SK-N-DZ (cell line): ENCODE measurements around the gene NFKBIB.
"Not testable (repeated sequence)": the region's sequence is repeated elsewhere in the genome, so short reads cannot be mapped to it uniquely, and the experiment has no call there.

Source experiments
- DNase-seq: peaks from one replicate; pipeline ENCODE4 v3.0.0-alpha.2; 2015; ENCODE audit warnings: low spot score

Gene NFKBIB

GRCh38 chr19:38928391-38929001 lies 28.7 kb downstream of the NFKBIB start:
- DNase-seq = no peak

DNA sequence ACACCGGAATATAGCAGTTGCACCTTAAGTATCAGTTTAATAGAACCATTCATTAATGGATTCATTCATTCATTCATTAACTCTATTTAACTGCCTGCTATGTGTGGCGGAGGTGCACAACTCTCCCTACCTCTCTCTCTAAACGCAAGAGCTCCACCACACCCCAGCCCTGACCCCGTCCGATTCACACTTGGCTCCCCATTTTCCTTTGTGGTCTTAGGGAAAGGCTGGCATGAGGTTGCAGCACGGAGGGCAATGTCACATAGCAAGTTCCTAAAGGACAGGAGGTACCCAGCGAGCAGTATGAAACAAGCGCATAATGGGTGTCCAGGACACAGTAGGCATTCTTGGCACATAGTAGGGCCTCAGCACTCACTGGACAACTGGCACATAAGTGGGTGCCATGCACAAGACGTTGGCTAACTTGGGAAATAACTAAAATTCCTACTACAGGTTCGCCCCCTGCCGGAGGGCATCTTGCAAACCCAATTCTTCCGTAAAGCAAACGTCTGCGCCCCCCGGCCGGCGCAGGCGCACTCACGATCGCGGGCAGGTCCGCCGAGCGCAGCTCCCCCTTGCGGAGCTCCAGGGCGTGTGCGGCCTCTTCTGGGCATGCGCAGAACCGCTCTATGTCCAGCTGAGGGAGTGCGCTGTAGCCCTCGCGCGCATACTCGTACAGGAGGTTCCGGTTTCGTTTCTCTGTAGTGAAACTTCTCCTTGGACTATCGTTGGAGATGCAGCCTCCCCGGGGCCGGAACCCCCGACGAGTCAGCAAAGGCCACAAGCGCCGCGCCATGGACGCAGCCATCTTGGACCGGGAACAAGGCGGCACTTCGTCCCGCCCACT lies 30.4 kb downstream of the NFKBIB start, which contains the start of gene SARS2:
Gene SARS2 (minus strand): TSS at position 835 of the 847 bp plus-strand sequence. CDS start 27 bp downstream, at position 808.
- DNase-seq = peak; percentile 94

DNA sequence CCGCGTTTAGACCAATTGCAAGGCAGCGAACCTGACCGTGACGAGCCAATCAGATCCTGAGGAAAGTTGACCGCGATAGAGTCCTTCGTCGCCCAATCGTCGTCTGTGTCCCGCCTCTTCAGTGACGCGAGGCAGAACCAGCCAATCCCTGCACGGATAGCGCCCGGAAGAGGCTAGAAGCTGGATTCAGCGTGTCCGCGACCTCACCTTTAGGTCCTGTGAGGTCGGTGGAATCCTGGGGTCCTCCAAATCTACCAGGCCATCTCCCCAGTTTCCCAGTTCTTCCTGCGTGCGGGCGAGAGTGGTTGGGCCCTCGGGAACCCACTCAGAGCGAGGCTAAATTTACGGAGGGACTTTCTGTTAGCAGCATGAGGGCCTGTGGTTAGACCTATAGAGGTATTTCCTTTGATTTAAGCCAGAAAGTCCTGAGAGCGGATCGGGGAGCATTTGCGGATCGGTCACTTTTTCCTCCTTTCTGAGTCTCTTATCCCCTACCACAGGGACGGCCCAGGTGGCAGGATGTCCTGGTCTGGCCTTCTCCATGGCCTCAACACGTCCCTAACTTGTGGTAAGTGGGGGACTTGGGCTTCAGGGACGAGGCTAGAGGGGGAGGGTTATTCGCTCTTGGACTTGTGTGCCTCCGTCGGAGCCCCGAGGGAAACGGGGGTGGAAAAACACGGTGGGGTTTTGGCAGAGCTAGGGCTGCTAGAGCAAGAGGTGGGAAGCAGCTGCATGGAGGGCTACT lies 31.2 kb downstream of the NFKBIB start, which contains the start of gene MRPS12:
Gene MRPS12 (plus strand): TSS at position 169 of the 745 bp plus-strand sequence. CDS start 351 bp downstream, at position 520.
- peak; percentile 99 for DNase-seq

GRCh38 chr19:38931521-38931793 lies 31.7 kb downstream of the NFKBIB start:
- no peak for DNase-seq

- peak; percentile 50 for DNase-seq
Observed at GRCh38 chr19:38932425-38933179, 32.8 kb downstream of the NFKBIB start.

- DNase-seq = no peak
Observed at GRCh38 chr19:38933544-38933943, 33.8 kb downstream of the NFKBIB start.

DNA sequence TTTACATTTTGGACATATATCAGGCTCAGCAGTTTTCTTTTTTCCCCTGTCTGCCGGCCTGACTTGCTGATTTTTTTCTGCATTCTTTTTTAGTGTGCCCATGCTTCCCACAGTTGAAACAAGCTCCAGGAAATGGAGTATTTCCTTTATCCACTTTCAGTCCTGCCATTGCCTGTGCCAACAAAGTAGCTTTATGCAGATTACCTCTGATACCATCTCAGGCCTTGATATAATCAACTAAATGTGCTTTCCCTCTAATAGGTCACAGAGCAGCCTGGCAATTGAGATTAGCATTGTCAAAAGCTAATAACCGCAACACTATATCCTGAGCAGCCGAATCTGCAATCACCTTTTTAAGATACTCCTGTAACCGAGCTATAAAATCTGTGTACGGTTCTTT lies 40.2 kb downstream of the NFKBIB start:
- no peak for DNase-seq

DNA sequence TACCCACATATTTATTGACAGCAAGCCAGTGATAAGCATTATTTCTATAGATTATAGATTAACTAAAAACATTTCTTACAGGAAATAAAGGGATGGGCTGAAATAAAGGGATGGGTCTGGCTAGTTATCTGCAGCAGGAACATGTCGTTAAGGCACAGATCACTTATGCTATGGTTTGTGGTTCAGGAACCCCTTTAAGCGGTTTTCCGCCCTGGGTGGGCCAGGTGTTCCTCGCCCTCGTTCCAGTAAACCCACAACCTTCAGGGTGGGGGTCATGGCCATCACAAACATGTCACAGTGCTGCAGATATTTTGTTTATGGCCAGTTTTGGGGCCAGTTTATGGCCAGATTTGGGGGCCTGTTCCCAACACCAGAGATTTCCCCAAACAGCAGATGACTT lies 41.7 kb downstream of the NFKBIB start:
- not testable (repeated sequence) for DNase-seq

GRCh38 chr19:38941979-38942378 lies 42.2 kb downstream of the NFKBIB start:
- DNase-seq = no peak

GRCh38 chr19:38942471-38943181 lies 42.9 kb downstream of the NFKBIB start:
- no peak for DNase-seq

DNA sequence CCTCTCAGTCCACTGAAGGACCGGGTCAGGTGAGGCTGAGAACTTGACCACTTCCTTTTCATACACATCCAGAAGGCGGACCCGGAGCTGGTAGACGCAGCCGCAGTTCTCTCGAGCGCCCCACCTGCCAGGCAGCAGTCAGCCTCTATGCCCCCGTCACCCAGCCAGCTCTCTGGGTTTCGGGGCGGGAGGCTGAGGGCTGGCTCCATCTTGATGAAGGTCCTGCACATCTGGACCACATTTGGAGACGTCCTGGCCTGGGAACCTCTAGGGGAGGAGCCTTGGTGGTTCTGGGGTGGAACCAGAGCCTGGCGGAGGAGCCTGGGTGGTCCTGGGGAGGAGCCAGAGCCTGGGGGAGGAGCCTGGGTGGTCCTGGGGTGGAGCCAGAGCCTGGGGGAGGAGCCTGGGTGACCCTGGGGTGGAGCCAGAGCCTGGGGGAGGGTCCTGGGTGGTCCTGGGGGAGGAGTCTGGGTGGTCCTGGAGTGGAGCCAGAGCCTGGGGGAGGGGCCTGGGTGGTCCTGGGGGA lies 45.3 kb downstream of the NFKBIB start:
- no peak for DNase-seq

DNA sequence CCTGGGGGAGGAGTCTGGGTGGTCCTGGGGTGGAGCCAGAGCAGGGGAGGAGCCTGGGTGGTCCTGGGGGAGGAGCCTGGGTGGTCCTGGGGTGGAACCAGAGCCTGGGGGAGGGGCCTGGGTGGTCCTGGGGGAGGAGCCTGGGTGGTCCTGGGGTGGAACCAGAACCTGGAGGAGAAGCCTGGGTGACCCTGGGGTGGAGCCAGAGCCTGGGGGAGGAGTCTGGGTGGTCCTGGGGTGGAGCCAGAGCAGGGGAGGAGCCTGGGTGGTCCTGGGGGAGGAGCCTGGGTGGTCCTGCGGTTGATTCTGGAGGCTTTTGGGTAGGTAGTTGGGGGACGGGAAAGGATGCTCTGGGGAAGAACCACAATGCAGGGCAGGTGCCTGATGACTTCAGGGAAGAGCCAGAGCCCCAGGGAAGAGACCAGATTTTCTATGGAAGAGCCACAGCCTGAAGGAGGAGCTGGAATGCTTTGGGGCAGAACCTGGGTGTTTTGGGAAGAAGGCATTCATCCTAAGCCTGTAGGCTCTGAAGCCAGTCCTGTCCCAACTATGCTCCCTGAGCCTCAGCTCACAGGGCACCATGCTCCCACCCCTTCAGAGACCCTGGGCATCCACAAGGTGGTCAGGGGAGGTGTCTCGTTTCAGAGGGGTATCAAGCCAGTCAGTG lies 45.9 kb downstream of the NFKBIB start:
- DNase-seq = no peak

- DNase-seq = no peak
Observed at GRCh38 chr19:38946229-38947010, 46.7 kb downstream of the NFKBIB start.

DNA sequence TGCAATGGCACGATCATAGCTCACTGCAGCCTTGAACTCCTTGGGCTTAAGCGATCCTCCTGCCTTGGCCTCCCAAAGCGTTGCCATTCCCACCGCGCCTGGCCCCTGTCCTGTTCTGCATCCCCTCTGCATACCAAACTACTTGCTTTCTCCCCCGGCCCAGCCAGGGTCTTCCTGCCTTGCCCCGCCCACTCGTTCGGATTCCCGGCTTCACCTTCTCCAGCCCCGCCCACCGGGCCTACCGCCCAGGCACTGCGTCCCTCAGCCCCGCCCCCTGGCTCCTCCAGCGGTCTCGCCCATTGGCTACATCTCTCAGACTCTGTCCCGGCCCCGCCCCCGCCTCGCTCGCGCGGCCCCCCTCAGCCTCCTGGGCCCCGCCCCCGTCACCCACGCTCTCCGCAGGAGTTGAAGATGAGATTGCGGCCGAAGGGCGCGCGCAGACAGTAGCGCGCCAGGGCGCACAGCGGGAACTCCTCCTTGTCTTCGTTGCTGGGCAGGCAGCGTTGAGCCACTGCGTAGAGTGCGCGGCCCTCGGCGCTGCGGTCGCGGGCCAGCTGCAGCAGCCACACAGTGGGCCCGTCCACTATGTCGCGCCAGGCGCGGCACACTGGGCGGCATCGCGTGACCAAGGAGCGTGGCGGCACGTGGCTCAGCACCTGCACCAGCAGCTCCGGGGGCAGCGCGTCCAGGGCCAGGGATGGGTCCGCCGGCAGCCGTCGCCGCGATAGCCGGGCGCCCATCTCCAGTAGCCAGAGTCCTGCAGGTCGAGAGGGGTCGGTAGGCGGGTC lies 50.0 kb downstream of the NFKBIB start:
- DNase-seq = peak; percentile 94

DNA sequence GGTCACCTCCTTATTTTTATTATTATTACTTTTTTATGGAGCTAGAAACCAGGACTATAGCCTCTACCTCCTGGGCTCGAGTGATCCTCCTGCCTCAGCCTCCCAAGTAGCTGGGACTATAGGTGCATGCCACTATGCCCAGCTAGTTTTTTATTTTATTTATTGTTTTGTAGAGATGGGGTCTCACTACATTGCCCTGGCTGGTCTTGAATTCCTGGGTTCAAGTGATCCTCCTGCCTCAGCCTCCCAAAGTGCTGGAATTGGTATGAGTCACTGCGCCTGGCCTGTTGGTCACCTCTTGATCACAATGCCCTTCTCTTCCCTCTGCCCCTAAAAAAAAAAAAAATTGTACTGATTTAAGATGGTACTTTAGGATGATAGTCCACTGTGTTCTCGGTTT lies 51.4 kb downstream of the NFKBIB start:
- no peak for DNase-seq

DNA sequence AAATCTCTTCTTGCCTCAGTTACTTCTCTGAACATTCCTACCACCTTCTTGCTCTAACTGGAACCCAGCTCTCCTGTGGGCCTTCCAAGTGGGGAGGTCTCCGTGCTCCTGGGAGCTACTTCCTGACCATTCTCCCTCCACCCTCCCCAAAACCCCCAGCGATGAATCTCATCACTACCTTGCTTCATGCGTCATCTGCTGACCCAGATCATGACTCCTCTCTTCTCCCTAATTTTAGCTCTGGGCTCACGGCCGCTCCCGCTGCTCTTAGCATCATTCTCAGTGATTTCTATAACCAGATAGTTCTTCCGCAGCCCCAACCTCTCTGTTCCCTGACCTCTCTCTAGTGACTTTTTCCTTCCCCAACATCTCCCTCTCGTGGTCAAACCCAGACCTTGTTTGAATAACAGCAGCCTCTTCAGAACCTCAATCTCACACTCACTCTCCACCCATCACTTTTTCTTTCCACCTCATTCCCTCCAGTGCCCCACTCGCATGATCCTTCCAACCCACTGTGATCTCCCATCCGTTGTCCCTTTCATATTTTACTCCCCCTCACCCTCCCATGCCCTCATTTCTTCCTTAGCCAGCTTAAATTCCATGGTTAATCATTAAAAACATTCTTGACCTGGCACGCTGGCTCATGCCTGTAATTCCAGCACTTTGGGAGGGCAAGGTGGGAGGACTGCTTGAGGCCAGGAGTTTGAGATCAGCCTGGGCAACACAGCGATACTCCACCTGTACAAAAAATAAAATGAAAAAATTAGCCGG lies 52.8 kb downstream of the NFKBIB start:
- peak; percentile 60 for DNase-seq

DNA sequence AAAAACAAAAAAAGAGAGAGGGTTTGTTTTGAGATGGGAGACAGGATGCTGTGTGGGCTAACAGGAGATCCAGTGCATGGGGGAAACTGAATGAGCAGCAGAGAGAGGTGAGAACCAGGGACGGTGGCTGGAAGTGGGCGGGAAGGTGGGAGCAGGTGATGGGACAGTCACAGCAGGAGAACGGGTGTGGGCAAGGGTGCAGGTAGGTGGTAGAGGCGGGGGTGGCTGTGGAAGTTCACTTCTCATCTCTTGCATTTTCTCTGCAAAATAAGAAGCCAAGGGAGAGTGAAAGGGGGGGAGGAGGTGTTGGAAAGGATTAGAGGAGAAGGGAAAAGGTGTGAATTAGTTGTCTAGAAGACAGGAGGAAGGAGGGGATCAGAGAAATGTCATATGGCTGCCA lies 53.9 kb downstream of the NFKBIB start:
- DNase-seq = no peak

DNA sequence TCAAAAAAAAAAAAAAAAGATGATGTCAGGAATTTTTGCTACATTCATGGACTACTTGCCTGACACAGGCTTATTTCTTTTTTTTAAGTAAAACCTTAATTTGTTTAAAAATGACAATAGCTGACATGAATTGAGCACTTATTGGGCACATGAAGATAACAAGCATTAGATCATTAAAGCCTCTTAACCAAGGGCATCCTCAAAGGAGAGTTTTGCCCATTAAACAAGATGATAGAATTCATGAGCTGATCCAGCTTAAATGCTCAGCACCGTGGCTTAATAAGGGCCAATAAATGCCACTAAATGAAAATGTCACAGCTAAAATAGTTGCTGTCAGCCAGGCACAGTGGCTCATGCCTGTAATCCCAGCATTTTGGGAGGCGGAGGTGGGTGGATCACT lies 56.5 kb downstream of the NFKBIB start:
- no peak for DNase-seq
